Neural progenitor cell (in vitro differentiated cells): ENCODE results near the gene EMC8. TPM values are rescaled to one million over a fixed set of nuclear protein-coding genes. Genes with fewer than 3 reads are reported as not detected.

Experiments
- DNase-seq: peaks from one replicate; pipeline ENCODE4 v3.0.0-alpha.2; 2016; ENCODE audit warnings: low spot score
- H2AFZ ChIP-seq: fragments of 200-600 bp; sonication (generic); replicated peaks from 2 replicates; pipeline ENCODE4 v1.6.1; 2016; ENCODE audit warnings: antibody characterized with exemption
- H3F3A ChIP-seq: fragments of 200-600 bp; sonication (generic); 2 replicates; pipeline ENCODE4 v1.6.1; 2016; ENCODE audit warnings: antibody characterized with exemption, low read depth
- H3K27ac ChIP-seq: fragments of 200-600 bp; sonication (generic); 2 replicates; pipeline ENCODE4 v1.5.1; 2016; ENCODE audit warnings: mild to moderate bottlenecking
- H3K27me3 ChIP-seq: fragments of 200-600 bp; sonication (generic); 2 replicates; pipeline ENCODE4 v1.6.1; 2016; ENCODE audit warnings: mild to moderate bottlenecking, moderate library complexity
- H3K36me3 ChIP-seq: fragments of 200-600 bp; sonication (generic); 2 replicates; pipeline ENCODE4 v1.5.1; 2016
- H3K4me1 ChIP-seq: fragments of 200-600 bp; sonication (generic); 2 replicates; pipeline ENCODE4 v1.6.1; 2016; ENCODE audit warnings: mixed run types
- H3K4me2 ChIP-seq: fragments of 200-600 bp; sonication (generic); 2 replicates; pipeline ENCODE4 v1.6.1; 2016
- H3K4me3 ChIP-seq: fragments of 200-600 bp; sonication (generic); 2 replicates; pipeline ENCODE4 v1.5.1; 2016
- H3K79me2 ChIP-seq: fragments of 200-600 bp; sonication (generic); 2 replicates; pipeline ENCODE4 v1.6.1; 2016; ENCODE audit warnings: low read depth
- H3K9ac ChIP-seq: fragments of 200-600 bp; sonication (generic); 2 replicates; pipeline ENCODE4 v1.6.1; 2016
- H3K9me3 ChIP-seq: fragments of 200-600 bp; sonication (generic); 2 replicates; pipeline ENCODE4 v1.5.1; 2016; ENCODE audit warnings: low read depth
- H4K20me1 ChIP-seq: fragments of 200-600 bp; sonication (generic); 2 replicates; pipeline ENCODE4 v1.6.1; 2016; ENCODE audit warnings: low read depth
- H3K27ac Mint-ChIP-seq: 3 replicates; pipeline ENCODE4 v1.8.0; 2021; ENCODE audit warnings: mixed read lengths
- H3K27me3 Mint-ChIP-seq: 2 replicates; pipeline ENCODE4 v1.8.0; 2022; ENCODE audit warnings: low read depth, mild to moderate bottlenecking, inconsistent platforms, moderate library complexity, mixed read lengths; ENCODE audit not compliant: insufficient read depth
- H3K36me3 Mint-ChIP-seq: 3 replicates; pipeline ENCODE4 v1.8.0; 2021; ENCODE audit warnings: mixed read lengths
- H3K4me1 Mint-ChIP-seq: 3 replicates; pipeline ENCODE4 v1.8.0; 2021; ENCODE audit warnings: mixed read lengths
- H3K4me3 Mint-ChIP-seq: 3 replicates; pipeline ENCODE4 v1.8.0; 2021; ENCODE audit warnings: mild to moderate bottlenecking, moderate library complexity, mixed read lengths
- H3K9me3 Mint-ChIP-seq: 3 replicates; pipeline ENCODE4 v1.8.0; 2020; ENCODE audit warnings: mixed read lengths
- CTCF ChIP-seq: fragments of 200-600 bp; sonication (generic); IDR thresholded peaks from 2 replicates; pipeline ENCODE4 v1.5.1; 2017; ENCODE audit warnings: antibody characterized with exemption, mild to moderate bottlenecking
- EZH2 ChIP-seq: fragments of 200-600 bp; sonication (generic); IDR thresholded peaks from 2 replicates; pipeline ENCODE4 v1.6.1; 2017; ENCODE audit warnings: antibody characterized with exemption, mild to moderate bottlenecking, moderate library complexity
- EZH2phosphoT487 ChIP-seq: fragments of 200-600 bp; sonication (generic); IDR thresholded peaks from 2 replicates; pipeline ENCODE4 v1.6.1; 2017; ENCODE audit warnings: antibody characterized with exemption
- total RNA-seq: library from RNA; depleted of rRNA; stranded (reverse); fragments of >200 nt; gene quantifications from 2 replicates; pipeline ENCODE4 v1.2.3, GENCODE V29; 2015; ENCODE audit warnings: low replicate concordance

The EMC8 gene
- total RNA-seq, 1 donor from 2014 or later: 25.1 TPM

GRCh38 chr16:85832570-85833218, 33.4 kb upstream of the EMC8 start:
- Histone ChIP-seq H3K36me3 (no peaks in the 10 kb centered on the region), H3K27me3 (no peaks in the 10 kb centered on the region), H3K79me2 (no peaks in the 10 kb centered on the region), H2AFZ (no peak overlapping the region), H3F3A (no peaks in the 10 kb centered on the region), H3K27ac (no peak overlapping the region), H3K9me3 (no peaks in the 10 kb centered on the region), H3K4me1 (no peaks in the 10 kb centered on the region), H4K20me1 (no peaks in the 10 kb centered on the region), H3K4me3 (no peak overlapping the region), H3K4me2 (no peak overlapping the region), H3K9ac (no peak overlapping the region)
- no peak for TF ChIP-seq CTCF
- TF ChIP-seq EZH2phosphoT487: no peak
- no peak for TF ChIP-seq EZH2
- H3K9me3 Mint-ChIP-seq: peaks cover 15% of the 10 kb centered on the region
- no peak for DNase-seq
- H3K4me1 Mint-ChIP-seq: no peaks in the 10 kb centered on the region
- no peaks in the 10 kb centered on the region for H3K36me3 Mint-ChIP-seq
- H3K27ac Mint-ChIP-seq: no peak overlapping the region
- H3K27me3 Mint-ChIP-seq: peaks cover 27% of the 10 kb centered on the region
- H3K4me3 Mint-ChIP-seq: no peak overlapping the region

- Mint-ChIP-seq H3K27me3 (peaks cover 19% of the 10 kb centered on the region), H3K36me3 (no peaks in the 10 kb centered on the region), H3K4me1 (no peaks in the 10 kb centered on the region), H3K4me3 (no peak overlapping the region), H3K9me3 (peaks cover 15% of the 10 kb centered on the region), H3K27ac (no peak overlapping the region)
- Histone ChIP-seq H3F3A (no peaks in the 10 kb centered on the region), H3K4me2 (no peak overlapping the region), H3K79me2 (no peaks in the 10 kb centered on the region), H3K9me3 (no peaks in the 10 kb centered on the region), H3K9ac (no peak overlapping the region), H4K20me1 (no peaks in the 10 kb centered on the region), H2AFZ (no peak overlapping the region), H3K4me1 (no peaks in the 10 kb centered on the region), H3K4me3 (no peak overlapping the region), H3K27me3 (no peaks in the 10 kb centered on the region), H3K27ac (no peak overlapping the region), H3K36me3 (no peaks in the 10 kb centered on the region)
- TF ChIP-seq CTCF (no peak), EZH2phosphoT487 (no peak), EZH2 (no peak)
- no peak for DNase-seq
These were observed 31.5 kb upstream of the EMC8 start for GRCh38 chr16:85830821-85831220.

- H3K4me1 ChIP-seq: no peaks in the 10 kb centered on the region
- no peaks in the 10 kb centered on the region for H3F3A ChIP-seq
- H3K27ac Mint-ChIP-seq: no peak overlapping the region
- H4K20me1 ChIP-seq: no peaks in the 10 kb centered on the region
- H3K9me3 ChIP-seq: no peaks in the 10 kb centered on the region
- no peak overlapping the region for H2AFZ ChIP-seq
- no peak overlapping the region for H3K9ac ChIP-seq
- no peaks in the 10 kb centered on the region for H3K27me3 ChIP-seq
- H3K79me2 ChIP-seq: no peaks in the 10 kb centered on the region
- H3K4me2 ChIP-seq: no peak overlapping the region
- no peak for TF ChIP-seq EZH2
- TF ChIP-seq EZH2phosphoT487: no peak
- no peak for TF ChIP-seq CTCF
- H3K4me3 Mint-ChIP-seq: no peak overlapping the region
- no peaks in the 10 kb centered on the region for H3K36me3 Mint-ChIP-seq
- peaks cover 15% of the 10 kb centered on the region for H3K9me3 Mint-ChIP-seq
- H3K4me3 ChIP-seq: no peak overlapping the region
- H3K36me3 ChIP-seq: no peaks in the 10 kb centered on the region
- no peaks in the 10 kb centered on the region for H3K4me1 Mint-ChIP-seq
- DNase-seq: no peak
- H3K27me3 Mint-ChIP-seq: peaks cover 16% of the 10 kb centered on the region
- H3K27ac ChIP-seq: no peak overlapping the region
These were observed 30.6 kb upstream of the EMC8 start for GRCh38 chr16:85829751-85830445.
